Measurements from ENCODE around the gene PRKRIP1. TPM values are rescaled to one million over a fixed set of nuclear protein-coding genes. Genes with fewer than 3 reads are reported as not detected.

Gene PRKRIP1
- total RNA-seq, 1 donor = 14.5 TPM

- TF ChIP-seq, protein P1, sequence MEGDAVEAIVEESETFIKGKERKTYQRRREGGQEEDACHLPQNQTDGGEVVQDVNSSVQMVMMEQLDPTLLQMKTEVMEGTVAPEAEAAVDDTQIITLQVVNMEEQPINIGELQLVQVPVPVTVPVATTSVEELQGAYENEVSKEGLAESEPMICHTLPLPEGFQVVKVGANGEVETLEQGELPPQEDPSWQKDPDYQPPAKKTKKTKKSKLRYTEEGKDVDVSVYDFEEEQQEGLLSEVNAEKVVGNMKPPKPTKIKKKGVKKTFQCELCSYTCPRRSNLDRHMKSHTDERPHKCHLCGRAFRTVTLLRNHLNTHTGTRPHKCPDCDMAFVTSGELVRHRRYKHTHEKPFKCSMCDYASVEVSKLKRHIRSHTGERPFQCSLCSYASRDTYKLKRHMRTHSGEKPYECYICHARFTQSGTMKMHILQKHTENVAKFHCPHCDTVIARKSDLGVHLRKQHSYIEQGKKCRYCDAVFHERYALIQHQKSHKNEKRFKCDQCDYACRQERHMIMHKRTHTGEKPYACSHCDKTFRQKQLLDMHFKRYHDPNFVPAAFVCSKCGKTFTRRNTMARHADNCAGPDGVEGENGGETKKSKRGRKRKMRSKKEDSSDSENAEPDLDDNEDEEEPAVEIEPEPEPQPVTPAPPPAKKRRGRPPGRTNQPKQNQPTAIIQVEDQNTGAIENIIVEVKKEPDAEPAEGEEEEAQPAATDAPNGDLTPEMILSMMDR (IDR thresholded peaks at IDR 0.05; ENCODE audit: extremely low read depth, low read depth, low read length) = no peak
- Histone ChIP-seq H3K27me3 (ENCODE audit: insufficient read depth, low read length) (no peaks in the 10 kb centered on the region), H3K4me2 (ENCODE audit: insufficient read depth, low read length) (no peak overlapping the region), H3K79me2 (ENCODE audit: insufficient read depth, low read length) (peaks cover 18% of the 10 kb centered on the region), H3K36me3 (ENCODE audit: insufficient read depth, low read length) (peaks cover 61% of the 10 kb centered on the region), H4K20me1 (ENCODE audit: insufficient read depth, low read length) (peaks cover 13% of the 10 kb centered on the region), H3K4me1 (ENCODE audit: insufficient read depth, low read length) (no peaks in the 10 kb centered on the region), H2AFZ (ENCODE audit: low read length) (no peak overlapping the region), H3K4me3 (ENCODE audit: insufficient read depth, low read length) (no peak overlapping the region), H3K27ac (ENCODE audit: low read depth, low read length) (no peak overlapping the region), H3K9me3 (ENCODE audit: low read depth, low read length) (no peaks in the 10 kb centered on the region)
- no peak for DNase-seq (ENCODE audit: insufficient read length, low spot score, missing footprints)
These were observed 16.9 kb downstream of the PRKRIP1 start for GRCh38 chr7:102413091-102413490.

DNA sequence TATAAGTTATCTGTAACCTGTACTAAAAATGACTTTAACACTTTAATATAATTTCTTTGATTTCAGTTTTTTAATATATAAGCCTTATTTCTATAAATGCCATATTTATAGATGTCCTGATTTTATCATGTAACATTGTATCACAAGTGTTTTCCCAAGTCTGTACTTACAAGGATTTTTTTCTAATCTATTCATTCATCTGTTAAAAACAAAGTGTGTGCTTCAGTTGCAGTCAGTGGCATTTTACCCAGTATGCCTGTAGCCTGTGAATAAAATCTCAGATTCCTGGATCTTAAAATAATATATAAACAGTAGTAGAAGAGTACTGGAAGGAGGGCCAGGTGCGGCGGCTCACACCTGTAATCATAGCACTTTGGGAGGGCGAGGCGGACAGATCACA is 17.4 kb downstream of the PRKRIP1 start:
- Histone ChIP-seq H3K27ac (ENCODE audit: low read depth, low read length) (no peak overlapping the region), H3K9me3 (ENCODE audit: low read depth, low read length) (no peaks in the 10 kb centered on the region), H4K20me1 (ENCODE audit: insufficient read depth, low read length) (peaks cover 14% of the 10 kb centered on the region), H3K4me1 (ENCODE audit: insufficient read depth, low read length) (no peaks in the 10 kb centered on the region), H3K4me3 (ENCODE audit: insufficient read depth, low read length) (no peak overlapping the region), H3K79me2 (ENCODE audit: insufficient read depth, low read length) (peaks cover 18% of the 10 kb centered on the region), H3K36me3 (ENCODE audit: insufficient read depth, low read length) (peaks cover 58% of the 10 kb centered on the region), H3K4me2 (ENCODE audit: insufficient read depth, low read length) (no peak overlapping the region), H3K27me3 (ENCODE audit: insufficient read depth, low read length) (no peaks in the 10 kb centered on the region), H2AFZ (ENCODE audit: low read length) (no peak overlapping the region)
- no peak for DNase-seq (ENCODE audit: insufficient read length, low spot score, missing footprints)
- TF ChIP-seq, protein P1 (IDR thresholded peaks at IDR 0.05; ENCODE audit: extremely low read depth, low read depth, low read length) = no peak

DNA sequence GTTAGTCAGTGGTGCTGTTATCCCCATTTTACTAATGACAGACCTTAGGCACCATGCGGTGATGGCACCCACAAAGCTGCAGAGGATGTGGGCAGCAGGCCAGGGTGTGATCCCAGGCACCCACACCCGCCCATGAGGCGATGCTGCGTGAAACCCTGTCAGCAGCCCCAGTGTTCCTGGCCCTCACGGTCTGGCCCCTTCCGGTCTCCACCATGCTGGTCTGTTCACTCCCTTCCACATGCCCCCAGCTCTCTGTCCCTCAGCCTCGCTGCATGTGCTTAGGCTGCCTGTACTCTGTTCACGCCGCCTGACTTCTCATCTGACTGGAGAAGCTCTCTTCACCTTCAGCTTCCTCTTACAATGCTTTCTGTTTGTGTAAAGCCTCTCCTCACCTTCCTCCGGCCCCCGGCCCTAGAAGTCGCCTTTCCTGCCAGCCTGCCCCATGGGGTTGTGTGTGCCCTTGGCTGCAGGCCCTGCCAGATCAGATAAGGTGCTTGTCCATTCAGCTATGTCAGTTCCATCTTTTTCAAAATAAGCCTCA is 19.6 kb downstream of the PRKRIP1 start:
- TF ChIP-seq, protein P1 (IDR thresholded peaks at IDR 0.05; ENCODE audit: extremely low read depth, low read depth, low read length) = no peak
- no peak for DNase-seq (ENCODE audit: insufficient read length, low spot score, missing footprints)
- Histone ChIP-seq H3K27ac (ENCODE audit: low read depth, low read length) (no peak overlapping the region), H3K79me2 (ENCODE audit: insufficient read depth, low read length) (peaks cover 13% of the 10 kb centered on the region), H4K20me1 (ENCODE audit: insufficient read depth, low read length) (peaks cover 14% of the 10 kb centered on the region), H3K36me3 (ENCODE audit: insufficient read depth, low read length) (peaks cover 53% of the 10 kb centered on the region), H3K4me3 (ENCODE audit: insufficient read depth, low read length) (no peak overlapping the region), H3K9me3 (ENCODE audit: low read depth, low read length) (no peaks in the 10 kb centered on the region), H3K4me1 (ENCODE audit: insufficient read depth, low read length) (no peaks in the 10 kb centered on the region), H3K4me2 (ENCODE audit: insufficient read depth, low read length) (no peak overlapping the region), H3K27me3 (ENCODE audit: insufficient read depth, low read length) (no peaks in the 10 kb centered on the region), H2AFZ (ENCODE audit: low read length) (no peak overlapping the region)

DNA sequence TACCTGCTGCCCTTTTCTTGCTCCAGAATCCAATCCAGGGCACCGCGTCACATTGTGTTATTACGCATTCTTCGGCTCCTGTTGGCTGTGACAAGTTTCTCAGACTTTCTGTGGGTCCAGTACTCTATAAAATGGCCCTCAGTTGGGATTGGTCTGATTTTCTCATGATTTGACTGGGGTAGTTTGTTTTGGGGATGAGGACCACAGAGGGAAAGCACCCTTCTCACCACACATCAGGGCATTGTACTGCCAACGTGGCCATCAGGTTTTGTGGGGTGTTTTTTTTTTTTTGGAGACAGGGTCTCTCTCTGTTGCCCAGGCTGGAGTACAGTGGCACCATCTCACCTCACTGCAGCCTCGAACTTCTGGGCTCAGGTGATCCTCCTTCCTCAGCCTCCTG is 20.2 kb downstream of the PRKRIP1 start:
- H4K20me1 ChIP-seq (ENCODE audit: insufficient read depth, low read length) = peaks cover 14% of the 10 kb centered on the region

More for the DNA sequence above, 20.2 kb downstream of the PRKRIP1 start:
- H3K27ac ChIP-seq (ENCODE audit: low read depth, low read length) = no peak overlapping the region
- peaks cover 13% of the 10 kb centered on the region for H3K79me2 ChIP-seq (ENCODE audit: insufficient read depth, low read length)
- no peaks in the 10 kb centered on the region for H3K9me3 ChIP-seq (ENCODE audit: low read depth, low read length)
- no peaks in the 10 kb centered on the region for H3K27me3 ChIP-seq (ENCODE audit: insufficient read depth, low read length)
- H3K4me1 ChIP-seq (ENCODE audit: insufficient read depth, low read length) = no peaks in the 10 kb centered on the region
- H3K36me3 ChIP-seq (ENCODE audit: insufficient read depth, low read length) = peaks cover 53% of the 10 kb centered on the region
- no peak overlapping the region for H3K4me2 ChIP-seq (ENCODE audit: insufficient read depth, low read length)
- TF ChIP-seq, protein P1 (IDR thresholded peaks at IDR 0.05; ENCODE audit: extremely low read depth, low read depth, low read length) = no peak
- H2AFZ ChIP-seq (ENCODE audit: low read length) = no peak overlapping the region
- no peak for DNase-seq (ENCODE audit: insufficient read length, low spot score, missing footprints)
- H3K4me3 ChIP-seq (ENCODE audit: insufficient read depth, low read length) = no peak overlapping the region

Data from osteoblast (primary cell).